GM19438 (cell line): ENCODE measurements around the gene PNMA5.
"Not testable (repeated sequence)": the region's sequence is repeated elsewhere in the genome, so short reads cannot be mapped to it uniquely, and the experiment has no call there.

Experiments used
- ATAC-seq: cut with Tn5 transposase; IDR thresholded peaks from one replicate; pipeline ENCODE4 v1.9.1; 2021; ENCODE audit warnings: low read depth; ENCODE audit not compliant: unreplicated experiment

Gene PNMA5

GRCh38 chrX:152993933-152994332, at the start of gene PNMA5:
PNMA5 (minus strand) TSS chrX:152994116; CDS start chrX:152991598, 2,518 bp downstream.
- ATAC-seq: no peak

- ATAC-seq: peak; percentile 89
Measured at GRCh38 chrX:153032397-153033118, 38.6 kb upstream of the PNMA5 start.

- ATAC-seq: no peak
Measured at GRCh38 chrX:153030801-153031200, 36.9 kb upstream of the PNMA5 start.

- ATAC-seq: no peak
Measured at GRCh38 chrX:153029875-153030274, 36.0 kb upstream of the PNMA5 start.

- no peak for ATAC-seq
Measured at GRCh38 chrX:153029162-153029561, 35.2 kb upstream of the PNMA5 start.

GRCh38 chrX:153028487-153028886, 34.6 kb upstream of the PNMA5 start:
- ATAC-seq: not testable (repeated sequence)

DNA sequence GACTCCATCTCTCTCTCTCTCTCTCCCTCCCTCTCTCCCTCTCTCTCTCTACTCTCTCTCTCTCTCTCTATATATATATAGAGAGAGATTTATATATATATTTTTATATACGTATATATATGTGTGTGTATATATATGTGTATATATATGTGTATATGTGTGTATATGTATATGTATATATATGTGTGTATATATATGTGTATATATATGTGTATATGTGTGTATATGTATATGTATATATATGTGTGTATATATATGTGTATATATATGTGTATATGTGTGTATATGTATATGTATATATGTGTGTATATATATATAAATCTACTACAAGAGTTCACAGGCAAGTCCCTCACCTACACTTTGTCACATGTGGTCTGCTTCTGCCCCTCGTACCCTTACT, 32.6 kb upstream of the PNMA5 start:
- ATAC-seq: not testable (repeated sequence)

GRCh38 chrX:153019166-153019565, 25.2 kb upstream of the PNMA5 start:
- ATAC-seq: no peak

DNA sequence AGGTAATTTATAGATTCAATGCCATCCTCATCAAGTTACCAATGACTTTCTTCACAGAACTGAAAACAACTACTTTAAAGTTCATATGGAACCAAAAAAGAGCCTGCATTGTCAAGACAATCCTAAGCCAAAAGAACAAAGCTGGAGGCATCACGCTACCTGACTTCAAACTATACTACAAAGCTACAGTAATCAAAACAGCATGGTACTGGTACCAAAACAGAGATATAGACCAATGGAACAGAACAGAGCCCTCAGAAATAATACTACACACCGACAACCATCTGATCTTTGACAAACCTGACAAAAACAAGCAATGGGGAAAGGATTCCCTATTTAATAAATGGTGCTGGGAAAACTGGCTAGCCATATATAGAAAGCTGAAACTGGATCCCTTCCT, 23.3 kb upstream of the PNMA5 start:
- not testable (repeated sequence) for ATAC-seq

DNA sequence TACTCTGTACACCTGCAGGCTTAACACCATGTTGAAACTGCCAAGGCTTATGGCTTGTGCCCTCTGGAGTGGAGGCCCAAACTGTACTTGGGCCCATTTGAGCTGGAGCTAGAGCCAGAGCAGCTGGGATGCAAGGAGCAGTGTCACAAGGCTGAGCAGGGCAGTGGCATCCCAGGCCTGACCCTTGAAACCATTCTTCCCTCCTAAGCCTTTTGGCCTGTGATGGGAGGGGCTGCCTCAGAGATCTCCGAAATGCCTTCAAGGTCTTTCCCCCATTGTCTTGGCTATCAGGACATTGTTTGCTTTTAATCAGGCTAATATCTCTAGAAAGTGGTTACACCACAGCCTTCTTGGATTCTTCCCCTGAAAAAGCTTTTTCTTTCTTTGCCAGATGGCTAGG, 10.9 kb upstream of the PNMA5 start:
- ATAC-seq: no peak

- no peak for ATAC-seq
Measured at GRCh38 chrX:153003981-153004380, 10.1 kb upstream of the PNMA5 start.

DNA sequence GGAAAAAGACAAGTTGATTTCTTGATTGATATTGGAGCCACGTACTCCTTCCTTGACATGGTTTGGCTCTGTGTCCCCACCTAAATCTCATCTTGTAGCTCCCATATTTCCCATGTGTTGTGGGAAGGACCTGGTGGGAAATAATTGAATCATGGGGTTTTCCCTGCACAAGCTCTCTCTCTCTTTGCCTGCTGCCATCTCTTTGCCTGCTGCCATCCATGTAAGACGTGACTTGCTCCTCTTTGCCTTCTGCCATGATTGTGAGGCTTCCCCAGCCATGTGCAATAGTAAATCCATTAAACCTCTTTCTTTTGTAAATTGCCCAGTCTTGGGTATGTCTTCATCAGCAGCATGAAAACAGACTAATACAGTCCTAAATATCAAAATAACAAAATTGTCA, 8.3 kb upstream of the PNMA5 start:
- ATAC-seq: not testable (repeated sequence)

GRCh38 chrX:152997337-152997736, 3.4 kb upstream of the PNMA5 start:
- ATAC-seq: no peak

GRCh38 chrX:152992115-152992514, 1.8 kb downstream of the PNMA5 start:
- ATAC-seq: no peak

- ATAC-seq: no peak
Measured at GRCh38 chrX:152991123-152991522, 2.8 kb downstream of the PNMA5 start.

DNA sequence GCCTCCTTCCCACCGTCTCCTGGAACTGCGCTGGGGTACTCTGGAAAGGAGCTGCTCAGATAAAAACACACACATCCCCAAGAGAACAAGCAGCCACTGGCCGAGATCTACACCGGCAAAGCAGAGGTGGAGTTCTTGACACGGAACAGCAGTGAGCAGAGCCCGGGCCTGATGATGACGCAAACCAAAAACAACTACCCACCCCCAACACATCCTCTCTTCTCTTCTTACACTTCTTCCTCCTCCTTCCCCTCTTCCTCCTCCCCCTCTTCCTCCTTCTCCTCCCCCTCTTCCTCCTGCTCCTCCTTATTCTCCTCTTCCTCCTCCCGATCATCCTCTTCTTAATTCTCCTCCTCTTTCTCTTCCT, 4.6 kb downstream of the PNMA5 start:
- no peak for ATAC-seq

DNA sequence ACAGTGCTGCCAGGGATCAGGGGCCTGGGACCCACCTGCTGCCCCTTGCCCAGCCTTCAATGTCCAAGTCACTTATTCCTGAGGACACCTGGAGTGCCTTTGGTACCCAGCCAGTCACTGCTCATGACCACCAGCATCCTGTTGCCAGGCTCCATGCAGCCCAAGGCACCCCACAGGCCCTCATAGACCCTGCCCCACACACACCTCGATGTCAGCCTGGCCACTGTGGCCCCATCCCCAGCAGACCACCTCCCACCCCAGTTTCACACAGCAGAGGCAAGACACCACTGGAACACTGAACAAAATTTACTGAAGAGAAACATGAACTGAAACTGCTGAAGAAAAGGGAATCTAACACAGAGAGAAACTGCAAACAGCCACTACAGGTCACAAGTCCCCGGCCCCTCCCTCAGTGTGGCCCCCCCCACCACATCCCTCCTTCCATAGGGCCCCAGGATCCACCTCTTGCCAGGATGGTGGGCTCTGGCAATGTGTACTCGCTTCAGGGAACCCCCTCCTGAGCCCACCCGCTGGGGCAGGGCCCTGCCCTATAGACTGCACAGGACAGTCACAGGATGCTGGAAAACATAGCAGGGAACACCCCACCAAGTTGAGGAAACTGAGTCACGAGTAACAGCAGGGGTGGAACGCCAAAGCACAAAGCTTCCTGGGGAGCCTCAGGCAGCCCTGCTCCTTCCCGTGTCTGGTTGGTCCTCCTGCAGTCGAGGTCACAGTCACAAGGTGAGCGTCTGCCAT, 5.2 kb downstream of the PNMA5 start:
- ATAC-seq: no peak

- no peak for ATAC-seq
Measured at GRCh38 chrX:152987801-152988200, 6.1 kb downstream of the PNMA5 start.

DNA sequence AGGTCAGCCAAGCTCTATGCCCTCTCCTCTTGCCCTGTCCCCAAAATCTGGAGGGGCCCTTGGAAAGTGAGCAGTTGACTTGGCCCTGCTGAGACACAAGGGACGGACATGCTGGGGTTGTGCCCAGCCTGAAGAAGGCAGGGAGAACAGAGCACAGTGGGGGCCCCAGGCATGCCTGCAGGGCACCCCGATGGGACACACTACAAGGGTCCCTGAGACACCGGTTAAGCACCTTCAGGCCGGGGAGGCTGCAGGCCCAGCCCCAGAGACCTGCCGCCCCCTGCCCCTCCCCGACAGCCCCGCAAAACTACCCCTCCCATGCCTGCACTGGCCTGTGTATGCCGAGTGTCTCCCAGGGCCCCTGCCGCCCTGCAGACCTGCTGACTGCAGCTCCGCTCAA, 6.8 kb downstream of the PNMA5 start:
- ATAC-seq: not testable (repeated sequence)

DNA sequence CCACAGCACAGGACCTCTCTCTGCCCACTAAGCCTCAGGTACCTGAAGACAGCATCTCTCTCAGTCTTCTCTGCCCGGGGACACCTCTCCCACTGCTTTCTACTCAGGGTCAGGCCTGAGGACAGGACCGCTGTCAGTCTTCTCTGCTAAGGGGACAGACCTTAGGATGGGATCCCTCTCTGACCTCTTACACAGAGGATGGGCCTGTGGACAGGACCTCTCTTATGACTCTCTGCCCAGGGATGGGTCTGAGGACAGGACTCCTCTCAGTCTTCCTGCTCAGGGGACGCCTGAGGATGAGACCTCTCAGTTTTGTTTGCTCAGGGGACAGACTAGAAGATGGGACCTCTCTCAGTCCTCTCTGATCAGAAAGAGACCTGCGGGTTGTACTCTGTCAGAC, 8.5 kb downstream of the PNMA5 start:
- not testable (repeated sequence) for ATAC-seq

DNA sequence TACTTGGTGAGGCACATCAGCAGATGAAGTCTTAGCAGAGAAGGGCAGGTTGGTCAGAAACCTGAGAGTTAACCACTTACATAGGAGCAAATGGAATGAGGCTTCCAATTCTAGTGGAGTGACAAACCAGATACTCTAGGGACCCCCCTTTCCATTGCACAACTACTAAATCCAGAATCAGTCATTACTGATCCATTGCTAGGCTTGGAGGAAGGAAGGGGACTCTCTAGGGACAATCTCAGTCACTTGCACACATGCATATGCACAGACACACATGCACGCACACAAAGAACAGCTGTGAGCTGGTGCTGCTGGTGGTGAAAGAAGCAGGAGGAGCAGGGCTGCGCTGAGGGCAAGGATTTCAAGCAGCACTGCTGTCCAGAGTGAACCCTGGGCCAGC, 25.7 kb downstream of the PNMA5 start:
- ATAC-seq: no peak

DNA sequence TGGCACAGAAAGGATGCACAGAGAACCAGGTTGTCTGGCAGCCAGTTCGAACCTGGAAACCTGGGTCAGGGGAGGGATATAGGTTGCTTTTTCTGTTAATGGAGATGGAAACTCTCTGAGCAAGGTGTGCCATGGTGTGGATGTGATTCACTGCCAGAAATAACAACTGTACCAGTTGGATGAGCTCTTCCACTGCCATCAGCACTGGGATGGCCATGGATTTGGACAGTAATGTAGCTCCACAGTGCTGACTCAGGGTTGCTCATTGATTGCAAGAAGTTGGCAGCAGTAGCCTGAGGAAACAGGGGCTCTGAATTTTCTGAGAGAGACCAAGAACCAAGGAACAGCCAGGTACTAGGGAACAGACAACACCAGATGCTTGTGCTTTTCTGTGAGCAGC, 33.8 kb downstream of the PNMA5 start:
- ATAC-seq: no peak
